GM21526 (cell line): ENCODE measurements around the gene IFNG.
"Not testable (repeated sequence)": the region's sequence is repeated elsewhere in the genome, so short reads cannot be mapped to it uniquely, and the experiment has no call there.

Source experiments
- ATAC-seq: cut with Tn5 transposase; IDR thresholded peaks from one replicate; pipeline ENCODE4 v1.9.1; 2021; ENCODE audit warnings: moderate library complexity; ENCODE audit not compliant: unreplicated experiment, low FRiP score

IFNG gene

DNA sequence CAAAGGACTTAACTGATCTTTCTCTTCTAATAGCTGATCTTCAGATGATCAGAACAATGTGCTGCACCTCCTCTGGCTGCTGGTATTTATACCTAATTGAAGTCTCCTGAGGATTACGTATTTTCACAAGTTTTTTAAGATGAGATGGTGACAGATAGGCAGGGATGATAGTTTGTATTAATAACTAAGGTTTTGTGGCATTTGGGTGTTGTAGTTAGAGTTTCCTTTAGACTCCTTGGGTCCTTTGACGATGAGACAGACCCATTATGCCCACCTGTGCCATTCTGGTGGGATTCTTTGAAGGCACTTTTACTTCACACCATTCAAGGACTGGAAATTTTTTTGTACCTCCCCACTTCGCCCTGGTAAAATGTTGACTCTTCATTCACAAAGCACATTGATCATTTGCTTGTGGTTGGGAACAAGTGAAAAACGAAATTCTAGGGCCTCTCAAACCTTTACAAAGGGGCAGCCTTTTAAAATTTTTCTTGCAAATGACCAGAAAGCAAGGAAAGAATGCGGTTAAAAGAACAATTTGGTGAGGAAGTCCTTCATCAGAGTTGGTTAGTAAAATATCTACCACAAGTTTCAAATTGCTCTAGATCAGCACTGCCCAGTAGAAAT, at the start of gene IFNG:
TSS of gene IFNG (minus strand) at position 60 of the 624 bp plus-strand sequence. CDS start 125 bp downstream, outside the sequence.
- no peak for ATAC-seq

DNA sequence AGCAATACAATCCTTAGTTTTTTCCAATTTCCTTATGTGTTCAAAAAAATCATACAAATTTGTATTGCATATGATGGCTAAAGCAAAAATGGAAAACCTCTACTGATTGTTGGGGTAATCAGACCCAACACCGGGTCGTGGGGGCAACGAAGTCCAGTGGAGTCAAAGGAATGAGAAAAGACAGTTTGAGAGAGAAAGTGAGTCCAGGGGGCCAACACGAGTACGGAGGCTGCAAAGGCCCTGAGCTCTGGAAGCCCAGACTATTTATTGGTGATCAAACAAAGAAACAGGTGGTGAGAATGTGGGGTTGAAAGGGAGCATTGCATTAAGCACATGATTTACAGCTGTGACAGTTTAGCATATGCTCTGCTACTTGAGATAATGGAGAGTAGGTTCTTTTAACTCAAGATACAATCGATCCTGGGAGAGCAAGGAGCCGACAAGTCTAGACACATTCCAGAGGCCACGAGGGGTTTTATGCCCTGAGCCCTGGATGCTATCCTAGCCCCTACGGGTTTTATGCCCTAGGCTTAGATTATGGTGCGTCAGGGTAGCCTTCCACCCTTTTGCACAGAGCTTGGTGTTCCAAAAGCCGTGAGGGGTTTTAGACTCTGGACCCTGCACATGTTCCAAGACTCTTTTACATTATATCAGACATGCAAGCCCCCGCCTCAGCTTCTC, 49.6 kb upstream of the IFNG start:
- ATAC-seq, result not testable (repeated sequence)

DNA sequence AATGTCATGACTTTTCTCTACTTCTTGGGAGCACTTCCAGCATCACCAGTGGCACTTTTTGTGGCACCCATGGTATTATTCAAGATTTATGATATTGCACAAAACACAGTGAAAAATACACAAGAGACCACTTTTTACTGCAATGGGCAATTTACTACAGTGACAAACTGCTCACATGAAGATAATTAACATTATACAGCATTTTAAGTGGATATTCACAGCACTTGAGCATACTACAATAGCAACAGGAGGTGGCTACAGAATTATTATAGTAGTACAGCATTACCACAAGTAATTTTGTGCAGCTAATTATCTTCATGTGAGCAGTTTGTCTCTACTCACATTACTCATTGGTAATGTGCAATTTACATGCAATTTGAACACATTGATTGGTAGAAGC, 47.7 kb upstream of the IFNG start:
- no peak for ATAC-seq

DNA sequence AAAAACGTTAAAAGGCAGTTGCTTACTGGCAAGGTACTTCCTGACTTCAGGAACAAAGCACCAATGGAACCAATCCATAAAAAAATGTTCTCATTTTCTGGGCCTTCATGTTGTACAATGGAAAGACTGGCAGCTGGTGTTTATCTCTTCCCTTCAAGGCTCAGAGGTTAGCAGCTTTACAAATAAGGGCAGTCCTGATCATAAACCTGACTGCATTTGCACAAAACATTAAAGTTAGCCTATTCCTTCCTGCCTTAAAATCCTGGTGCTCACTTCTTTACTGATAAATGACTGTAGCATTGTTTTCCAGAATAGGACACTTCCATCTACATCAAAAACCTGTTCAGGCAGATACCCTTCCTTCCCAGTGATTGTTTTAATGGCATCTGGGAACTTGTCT, 46.9 kb upstream of the IFNG start:
- no peak for ATAC-seq

DNA sequence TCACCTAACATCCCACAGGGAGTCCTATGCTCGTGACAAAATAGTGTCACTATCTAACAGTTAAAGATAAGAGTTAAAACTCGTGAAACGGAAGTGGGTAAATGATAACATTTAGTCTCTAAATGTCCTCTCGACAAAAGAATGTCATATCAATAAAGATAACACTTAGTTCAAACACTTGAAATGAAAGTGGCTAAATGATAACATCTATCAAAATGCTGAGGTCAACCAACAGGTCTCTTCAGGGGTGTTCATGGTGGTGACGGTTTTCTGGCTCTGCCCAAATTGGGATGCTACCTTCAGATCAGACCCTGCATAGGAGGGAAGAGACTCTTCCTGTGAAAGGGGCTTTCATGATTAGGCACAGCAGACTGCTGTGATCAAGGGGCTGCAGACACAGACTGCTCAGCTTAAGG, 43.9 kb upstream of the IFNG start:
- no peak for ATAC-seq

DNA sequence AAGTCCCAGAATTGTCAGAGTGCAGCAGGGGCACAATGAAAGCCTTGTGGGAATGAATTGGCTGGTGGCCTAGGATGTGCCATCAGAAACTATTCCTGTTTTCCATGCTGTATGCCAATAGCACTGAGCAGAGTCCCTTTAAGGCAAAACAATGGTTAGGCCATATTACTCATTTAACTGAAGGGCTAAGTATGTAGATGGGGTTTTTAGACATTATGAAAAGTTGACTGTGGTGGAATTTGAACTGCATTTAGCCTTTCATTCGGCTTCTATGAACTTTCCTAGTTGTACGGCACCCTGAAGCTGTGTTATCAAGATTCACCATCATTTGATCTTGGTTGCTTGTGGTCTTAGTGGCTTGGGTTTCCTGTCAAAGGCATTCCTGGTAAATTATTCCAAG, 41.3 kb upstream of the IFNG start:
- no peak for ATAC-seq

GRCh38 chr12:68199127-68199526, 39.6 kb upstream of the IFNG start:
- ATAC-seq, result no peak

GRCh38 chr12:68198507-68199086, 39.1 kb upstream of the IFNG start:
- ATAC-seq, result no peak

DNA sequence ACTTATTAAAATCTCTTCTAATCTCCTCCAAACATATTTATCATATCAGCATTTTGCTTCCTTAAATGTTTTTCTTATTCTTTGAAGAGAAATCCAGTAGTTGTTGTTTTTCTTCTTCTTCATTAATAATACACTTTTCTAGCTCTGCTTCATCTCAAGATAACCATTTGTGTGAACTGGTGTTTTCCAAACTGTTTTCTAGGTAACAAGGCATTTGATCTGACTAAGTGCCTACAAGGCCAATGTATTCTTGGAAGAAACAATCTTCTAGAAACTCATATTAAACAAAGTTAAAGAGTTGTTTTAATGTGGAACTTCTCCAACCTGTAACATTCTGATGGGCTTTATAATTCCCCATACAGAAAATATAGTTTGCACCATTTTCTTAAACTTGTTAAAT, 30.8 kb upstream of the IFNG start:
- no peak for ATAC-seq

- no peak for ATAC-seq
These were observed 30.3 kb upstream of the IFNG start for GRCh38 chr12:68189821-68190242.

GRCh38 chr12:68185598-68185997, 26.1 kb upstream of the IFNG start:
- no peak for ATAC-seq

DNA sequence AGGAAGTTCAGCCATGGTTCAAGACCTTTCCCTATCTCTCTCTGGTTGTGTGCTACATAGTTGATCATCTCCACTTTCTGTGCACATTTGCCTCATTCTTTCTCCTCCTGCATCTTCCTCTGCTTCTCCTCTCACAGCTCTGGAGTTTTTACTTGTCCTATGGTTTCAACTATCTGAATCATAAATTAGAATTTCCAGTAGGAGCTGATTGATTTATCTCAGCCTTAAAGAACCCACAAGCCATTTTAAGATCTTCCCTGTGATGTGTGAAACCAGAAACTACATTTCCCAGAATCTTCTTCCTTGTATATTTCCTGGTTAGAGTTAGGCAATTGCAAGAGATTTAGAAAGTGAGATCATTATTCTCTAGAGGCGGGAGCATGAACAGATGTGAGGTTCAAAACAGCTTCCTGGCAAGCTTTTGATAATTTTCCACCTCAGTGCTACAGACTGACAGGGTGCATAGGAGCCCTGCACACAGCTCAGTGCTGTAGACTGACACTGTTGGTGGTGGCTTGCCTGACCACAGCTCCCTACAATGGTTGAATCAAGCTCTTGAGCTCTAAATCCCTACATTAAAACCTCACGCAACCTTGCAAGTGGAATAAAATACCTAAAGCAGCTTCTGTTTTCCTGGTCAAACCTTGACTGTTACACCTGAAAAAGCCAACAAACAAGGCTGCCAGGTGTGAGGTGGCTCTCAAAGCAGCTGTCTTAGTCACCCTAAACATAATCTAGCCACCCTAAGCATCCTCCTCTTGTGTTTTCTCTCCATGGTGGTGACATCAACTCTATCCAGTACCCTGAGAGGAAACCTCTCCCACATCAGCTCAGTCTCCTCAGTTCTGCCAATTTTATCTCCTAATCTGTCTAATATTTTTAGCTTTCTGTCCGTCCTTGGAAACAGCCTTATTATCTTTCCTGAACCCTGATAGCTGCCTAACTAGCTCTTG, 21.5 kb upstream of the IFNG start:
- no peak for ATAC-seq

DNA sequence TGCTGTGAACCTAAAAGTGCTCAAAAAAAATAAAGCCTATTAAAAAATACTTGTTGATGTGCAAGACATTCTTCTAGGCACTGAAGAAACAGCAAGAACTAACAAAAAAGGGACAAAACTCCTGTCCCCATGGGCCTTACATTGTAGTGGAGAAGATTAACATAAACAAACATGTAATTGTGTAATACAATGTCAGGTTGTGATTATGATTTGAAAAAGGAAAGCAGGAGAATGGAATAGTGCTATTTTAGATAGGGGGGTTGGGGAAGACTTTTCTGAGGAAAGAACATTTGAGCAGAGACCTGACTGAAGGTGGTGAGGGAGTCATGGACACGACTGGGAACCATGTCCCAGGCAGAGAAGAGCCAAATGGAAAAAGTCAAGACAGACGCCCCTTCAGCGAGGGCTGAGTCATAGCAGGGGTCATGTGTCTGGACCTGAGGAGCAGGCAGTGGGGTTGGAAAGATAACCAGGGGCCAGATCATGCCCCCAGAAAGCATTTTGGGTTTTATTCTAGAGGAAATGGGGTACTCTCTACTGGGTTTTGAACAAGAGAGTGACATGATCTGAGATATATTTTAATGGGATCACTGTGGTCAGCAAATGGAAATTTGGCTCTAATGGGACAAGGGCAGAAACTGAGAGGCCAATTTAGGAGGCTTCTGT, 19.4 kb upstream of the IFNG start:
- no peak for ATAC-seq

- ATAC-seq, result no peak
These were observed 18.6 kb upstream of the IFNG start for GRCh38 chr12:68178184-68178583.

DNA sequence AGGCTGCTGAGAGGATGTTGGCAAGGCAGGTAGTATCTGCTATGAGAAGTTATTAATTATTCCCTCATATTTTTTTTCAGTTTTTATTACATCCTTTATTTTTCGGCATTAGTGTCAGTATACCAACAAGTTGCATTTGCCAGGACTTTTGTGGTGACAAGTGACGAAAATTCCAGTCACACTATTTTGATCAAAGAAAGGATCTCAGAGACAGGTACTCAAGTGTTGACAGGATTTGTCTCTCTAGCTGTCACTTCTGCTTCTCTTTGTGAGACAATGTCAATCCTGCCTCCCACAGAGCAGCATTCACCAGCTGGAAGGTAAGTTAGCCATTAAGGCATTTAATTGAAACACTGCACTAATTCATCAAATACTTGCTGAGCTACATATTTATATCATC, 18.0 kb upstream of the IFNG start:
- ATAC-seq, result no peak

GRCh38 chr12:68176257-68176656, 16.7 kb upstream of the IFNG start:
- no peak for ATAC-seq

- ATAC-seq, result peak; percentile 72
These were observed 16.1 kb upstream of the IFNG start for GRCh38 chr12:68175557-68176061.

DNA sequence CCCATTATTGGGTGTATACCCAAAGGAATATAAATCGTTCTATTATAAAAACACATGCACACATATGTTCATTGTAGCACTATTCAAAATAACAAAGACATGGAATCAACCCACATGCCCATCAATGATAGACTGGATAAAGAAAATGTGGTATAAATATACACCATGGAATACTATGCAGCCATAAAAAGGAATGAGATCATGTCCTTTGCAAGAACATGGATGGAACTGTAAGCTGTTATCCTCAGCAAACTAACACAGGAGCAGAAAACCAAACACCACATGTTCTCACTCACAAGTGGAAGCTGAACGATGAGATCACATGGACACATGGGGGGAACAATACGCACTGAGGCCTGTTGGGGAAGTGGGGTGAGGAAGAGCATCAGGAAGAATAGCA, 15.2 kb upstream of the IFNG start:
- not testable (repeated sequence) for ATAC-seq

GRCh38 chr12:68173792-68174191, 14.3 kb upstream of the IFNG start:
- ATAC-seq, result no peak

DNA sequence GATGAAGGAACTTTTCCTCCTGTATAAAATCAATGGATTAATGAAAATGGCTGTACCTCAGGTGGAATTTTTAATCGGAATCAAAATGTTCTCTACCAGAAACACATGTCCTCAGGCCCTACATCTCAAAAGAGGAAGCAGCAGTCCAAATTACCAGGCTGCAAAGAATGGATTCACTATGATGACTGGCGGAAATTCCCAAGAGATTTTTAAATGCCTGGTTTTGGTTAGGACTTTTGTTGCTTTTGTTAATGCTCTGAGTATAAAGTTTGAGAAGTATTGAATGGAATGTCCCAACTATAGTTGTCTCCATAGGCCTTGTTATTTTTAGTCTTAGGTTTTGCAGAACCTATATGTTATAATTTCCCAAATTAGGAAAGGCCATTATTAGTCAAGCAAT, 11.2 kb upstream of the IFNG start:
- no peak for ATAC-seq
